GM12878 (cell line): ENCODE measurements around the gene MRGPRX1. TPM values are rescaled to one million over a fixed set of nuclear protein-coding genes. Genes with fewer than 3 reads are reported as not detected.

ENCODE experiments used
- ATAC-seq: fragments of 200-7000 bp; cut with Tn5 transposase; 3 replicates; pipeline ENCODE4 v1.9.1; 2020; ENCODE audit warnings: mild to moderate bottlenecking, moderate library complexity
- BruUV-seq: library from RNA; stranded (reverse); fragments of 400-500 nt; replicated peaks from 2 replicates; lab custom pipeline; 2021; lab: Mats Ljungman, UMichigan
- CTCF ChIA-PET: fragments of 300-600 bp; sonication (Branson Sonifier 250); formaldehyde crosslinking; extraction: SDS; loops from one replicate; lab custom pipeline; 2021; ENCODE audit warnings: inconsistent platforms; lab: Yijun Ruan, JAX
- POLR2A ChIA-PET: fragments of 350-600 bp; formaldehyde crosslinking; extraction: SDS; loops from one replicate; lab custom pipeline; 2021; ENCODE audit warnings: inconsistent platforms; lab: Charles Lee
- RAD21 ChIA-PET: fragments of 300-600 bp; sonication (Branson Sonifier 250); formaldehyde crosslinking; loops from one replicate; lab custom pipeline; 2023; ENCODE audit warnings: antibody characterized with exemption; ENCODE audit not compliant: unreplicated experiment; lab: Charles Lee
- SMC1A ChIA-PET: fragments of 300-600 bp; sonication (Branson Sonifier 250); formaldehyde crosslinking; loops from one replicate; lab custom pipeline; 2023; ENCODE audit not compliant: unreplicated experiment, uncharacterized antibody; lab: Charles Lee
- DNase-seq: peaks from one replicate; pipeline ENCODE4 v3.0.0-alpha.2; 2011; ENCODE audit warnings: low read depth, low spot score
- FAIRE-seq: peaks from 3 replicates; lab custom pipeline; 2011; peaks lifted over from hg19 to GRCh38; lab: Jason Lieb, UNC
- H2AFZ ChIP-seq: 2 replicates; pipeline ENCODE4 v1.6.0; 2011; ENCODE audit warnings: low read depth, low read length, control low read depth; ENCODE audit not compliant: control insufficient read depth
- H3K27ac ChIP-seq: 2 replicates; pipeline ENCODE4 v1.5.1; 2011; ENCODE audit warnings: control low read depth; ENCODE audit not compliant: control insufficient read depth, insufficient read depth
- H3K27me3 ChIP-seq, 2 experiments: replicated peaks in 1 of 2; 2 replicates each; pipeline versions ENCODE4 v1.6.0 to v1.6.1; 2011; ENCODE audit warnings: low read length in 1 of 2; ENCODE audit not compliant: control insufficient read depth in 2 of 2, insufficient read depth in 2 of 2
- H3K36me3 ChIP-seq, 2 experiments: 2 replicates each; pipeline ENCODE4 v1.5.1; 2011; ENCODE audit warnings: low read length in 1 of 2; ENCODE audit not compliant: control insufficient read depth in 2 of 2, insufficient read depth in 2 of 2
- H3K4me1 ChIP-seq: 2 replicates; pipeline ENCODE4 v1.6.1; 2011; ENCODE audit warnings: mild to moderate bottlenecking, low read length, moderate library complexity, mixed read lengths; ENCODE audit not compliant: control insufficient read depth, insufficient read depth
- H3K4me2 ChIP-seq: 2 replicates; pipeline ENCODE4 v1.6.0; 2011; ENCODE audit warnings: control low read depth; ENCODE audit not compliant: control insufficient read depth, insufficient read depth
- H3K4me3 ChIP-seq: fragments of 200-600 bp; sonication (generic); 2 replicates; pipeline ENCODE4 v1.5.1; 2016
- H3K79me2 ChIP-seq: 2 replicates; pipeline ENCODE4 v1.6.0; 2011; ENCODE audit warnings: low read length; ENCODE audit not compliant: control insufficient read depth, insufficient read depth
- H3K9ac ChIP-seq: 2 replicates; pipeline ENCODE4 v1.8.0; 2011; ENCODE audit warnings: low read length, control low read depth, mixed read lengths; ENCODE audit not compliant: control insufficient read depth, insufficient read depth
- H3K9me3 ChIP-seq: replicated peaks from 3 replicates; pipeline ENCODE4 v1.5.1; 2011; ENCODE audit warnings: mild to moderate bottlenecking, low read length; ENCODE audit not compliant: control insufficient read depth, insufficient read depth
- H4K20me1 ChIP-seq: 2 replicates; pipeline ENCODE4 v1.6.0; 2011; ENCODE audit not compliant: control insufficient read depth, insufficient read depth
- BACH1 ChIP-seq: fragments of 450-650 bp; IDR thresholded peaks from 2 replicates; pipeline ENCODE4 v1.6.1; 2017; ENCODE audit warnings: mild to moderate bottlenecking, borderline replicate concordance
- BCL11A ChIP-seq: IDR thresholded peaks from 2 replicates; pipeline ENCODE4 v1.6.1; 2011; ENCODE audit warnings: low read depth, low read length
- CREM ChIP-seq: IDR thresholded peaks from 2 replicates; pipeline ENCODE4 v1.6.1; 2014; ENCODE audit warnings: antibody characterized with exemption, low read depth
- CUX1 ChIP-seq: IDR thresholded peaks from 2 replicates; pipeline ENCODE4 v1.6.1; 2012; ENCODE audit warnings: improper control_type of control experiment, low read depth, low read length; ENCODE audit not compliant: insufficient replicate concordance
- ELK1 ChIP-seq: IDR thresholded peaks from 2 replicates; pipeline ENCODE4 v1.6.1; 2012; ENCODE audit warnings: low read depth, low read length, improper control_type of control experiment
- IKZF1 ChIP-seq: fragments of 450-650 bp; conservative IDR thresholded peaks from 2 replicates; pipeline ENCODE4 v1.6.1; 2017; ENCODE audit warnings: antibody characterized with exemption, mild to moderate bottlenecking
- MTA2 ChIP-seq: fragments of 450-650 bp; IDR thresholded peaks from 2 replicates; pipeline ENCODE4 v1.6.1; 2016; ENCODE audit warnings: low read depth, mild to moderate bottlenecking, moderate library complexity
- MTA3 ChIP-seq: IDR thresholded peaks from 2 replicates; pipeline ENCODE4 v1.6.1; 2012; ENCODE audit warnings: low read length, inconsistent platforms, borderline replicate concordance
- POLR2AphosphoS2 ChIP-seq: IDR thresholded peaks from 2 replicates; pipeline ENCODE4 v1.6.1; 2011; ENCODE audit warnings: low read depth, mild to moderate bottlenecking, low read length, improper control_type of control experiment, moderate library complexity
- SMAD5 ChIP-seq: IDR thresholded peaks from 2 replicates; pipeline ENCODE4 v1.6.1; 2016; ENCODE audit warnings: antibody characterized with exemption, low read depth
- SREBF1 ChIP-seq: IDR thresholded peaks from 2 replicates; pipeline ENCODE4 v1.6.1; 2012; ENCODE audit warnings: mild to moderate bottlenecking, low read length
- SREBF2 ChIP-seq: IDR thresholded peaks from 2 replicates; pipeline ENCODE4 v1.6.1; 2012; ENCODE audit warnings: mild to moderate bottlenecking, low read length
- ZNF217 ChIP-seq: fragments of 450-650 bp; IDR thresholded peaks from 2 replicates; pipeline ENCODE4 v1.6.1; 2017; ENCODE audit warnings: antibody characterized with exemption, mild to moderate bottlenecking
- WGBS: methylation state at CpG from one replicate; pipeline ENCODE4 v1.1.6; 2016; ENCODE audit warnings: low lambda C conversion rate; ENCODE audit not compliant: insufficient replicate concordance, insufficient coverage; ENCODE audit errors: missing lambda C conversion rate; 5-methylcytosine and 5-hydroxymethylcytosine counted together
- in situ Hi-C: fragments of 300-500 bp; cut with MboI; formaldehyde crosslinking; loops from 9 replicates; pipeline ENCODE4 v1.14.3; 2018; ENCODE audit warnings: mixed read lengths
- intact Hi-C: fragments of 100-400 bp; cut with micrococcal nuclease; formaldehyde crosslinking; loops from one replicate; pipeline ENCODE4 v1.14.2; 2022; ENCODE audit not compliant: unreplicated experiment
- polyA plus RNA-seq, 11 experiments: library from polyadenylated mRNA; depleted of rRNA in 4 of 11; unstranded in 6 of 11; stranded (reverse) in 5 of 11; fragments of >200 nt; fragmentation: Nextera tagmentation in 4 of 11; fragmentation: Illumina TruSeq in 1 of 11; extraction: Ambion mirVana in 4 of 11; extraction: Trizol in 1 of 11; gene quantifications; 1 replicate in 1 of 11; 2 replicates in 10 of 11; pipeline versions ENCODE4 v1.2.1 to v1.2.3, GENCODE V29; 2011 to 2016; ENCODE audit warnings: inconsistent platforms in 2 of 11, missing spikeins in 2 of 11, low read depth in 1 of 11
- total RNA-seq, 4 experiments: library from RNA; depleted of rRNA in 3 of 4; stranded (reverse); fragments of >200 nt in 3 of 4; fragmentation: Illumina TruSeq in 1 of 4; extraction: Trizol in 1 of 4; gene quantifications; 2 replicates each; pipeline versions ENCODE4 v1.2.1 to v1.2.3, GENCODE V29; 2013 to 2021
- TF ChIP-seq, protein P1 (sequence below): IDR thresholded peaks from 2 replicates; pipeline ENCODE4 v1.6.1; 2012; ENCODE audit warnings: low read length, inconsistent platforms

The MRGPRX1 gene
- total and polyA plus RNA-seq, 10 of the 15 experiments (the other 5 are each of a cell fraction or from before 2014, with no cell fraction given): not detected

DNA sequence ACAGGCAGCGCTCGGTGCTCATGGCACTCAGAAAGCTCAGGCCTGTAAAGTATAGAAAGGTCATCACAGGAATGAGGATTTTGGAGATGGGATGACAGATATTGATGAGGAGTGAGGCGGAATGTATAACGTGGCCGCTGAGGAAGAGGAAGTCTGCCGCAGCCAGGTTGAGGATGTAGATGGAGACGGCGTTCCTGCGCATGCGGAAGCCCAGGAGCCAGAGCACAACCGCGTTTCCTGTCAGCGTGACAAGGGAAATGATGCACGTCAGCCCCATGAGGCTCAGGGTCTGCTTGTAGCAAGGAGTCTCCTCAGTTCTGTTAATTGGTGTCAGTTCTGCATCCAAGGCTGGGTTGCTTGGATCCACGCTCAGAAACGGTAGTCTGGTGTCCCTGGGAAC is 33.1 kb upstream of the MRGPRX1 start:
- no peak overlapping the region for H3K27ac ChIP-seq
- FAIRE-seq (no peak), ATAC-seq (no peak), DNase-seq (no peak)
- ChIA-PET SMC1A (no interaction called here), CTCF (interaction anchor here (1.0 kb wide), 1 partner anchor 994 kb away, joined by 3 read pairs; no protein-coding TSS in a partner anchor), RAD21 (no interaction called here), POLR2A (no interaction called here)
- H3K4me3 ChIP-seq: no peak overlapping the region
- TF ChIP-seq SMAD5 (no peak), CUX1 (no peak), POLR2AphosphoS2 (no peak), CREM (no peak), SREBF1 (no peak), ELK1 (no peak), MTA3 (no peak), IKZF1 (no peak), BACH1 (no peak), BCL11A (no peak), MTA2 (no peak), ZNF217 (no peak), SREBF2 (no peak)
- TF ChIP-seq, protein P1, sequence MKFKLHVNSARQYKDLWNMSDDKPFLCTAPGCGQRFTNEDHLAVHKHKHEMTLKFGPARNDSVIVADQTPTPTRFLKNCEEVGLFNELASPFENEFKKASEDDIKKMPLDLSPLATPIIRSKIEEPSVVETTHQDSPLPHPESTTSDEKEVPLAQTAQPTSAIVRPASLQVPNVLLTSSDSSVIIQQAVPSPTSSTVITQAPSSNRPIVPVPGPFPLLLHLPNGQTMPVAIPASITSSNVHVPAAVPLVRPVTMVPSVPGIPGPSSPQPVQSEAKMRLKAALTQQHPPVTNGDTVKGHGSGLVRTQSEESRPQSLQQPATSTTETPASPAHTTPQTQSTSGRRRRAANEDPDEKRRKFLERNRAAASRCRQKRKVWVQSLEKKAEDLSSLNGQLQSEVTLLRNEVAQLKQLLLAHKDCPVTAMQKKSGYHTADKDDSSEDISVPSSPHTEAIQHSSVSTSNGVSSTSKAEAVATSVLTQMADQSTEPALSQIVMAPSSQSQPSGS: no peak
- no peak overlapping the region for H3K9ac ChIP-seq
- 42% methylated on average over 16 of the region's 16 CpGs for WGBS
- H3K9me3 ChIP-seq: no peaks in the 10 kb centered on the region
- H3K79me2 ChIP-seq: no peaks in the 10 kb centered on the region
- in situ Hi-C loops (no loop called here), intact Hi-C loops (no loop called here)
- no peak overlapping the region for H2AFZ ChIP-seq
- H3K4me2 ChIP-seq: no peak overlapping the region
- H3K36me3 ChIP-seq: no peaks in the 10 kb centered on the region
- H4K20me1 ChIP-seq: no peaks in the 10 kb centered on the region
- H3K4me1 ChIP-seq: no peaks in the 10 kb centered on the region
- no peaks in the 10 kb centered on the region; a peak in 1 of 4 replicates for H3K27me3 ChIP-seq
- BruUV-seq: no TSS peak
